GM12878 (cell line): ENCODE data around the gene CELSR3. TPM values are rescaled to one million over a fixed set of nuclear protein-coding genes. Genes with fewer than 3 reads are reported as not detected.

Source experiments
- ATAC-seq: fragments of 200-7000 bp; cut with Tn5 transposase; 3 replicates; pipeline ENCODE4 v1.9.1; 2020; ENCODE audit warnings: mild to moderate bottlenecking, moderate library complexity
- BruUV-seq: library from RNA; stranded (reverse); fragments of 400-500 nt; replicated peaks from 2 replicates; lab custom pipeline; 2021; lab: Mats Ljungman, UMichigan
- CTCF ChIA-PET: fragments of 300-600 bp; sonication (Branson Sonifier 250); formaldehyde crosslinking; extraction: SDS; loops from one replicate; lab custom pipeline; 2021; ENCODE audit warnings: inconsistent platforms; lab: Yijun Ruan, JAX
- POLR2A ChIA-PET: fragments of 350-600 bp; formaldehyde crosslinking; extraction: SDS; loops from one replicate; lab custom pipeline; 2021; ENCODE audit warnings: inconsistent platforms; lab: Charles Lee
- RAD21 ChIA-PET: fragments of 300-600 bp; sonication (Branson Sonifier 250); formaldehyde crosslinking; loops from one replicate; lab custom pipeline; 2023; ENCODE audit warnings: antibody characterized with exemption; ENCODE audit not compliant: unreplicated experiment; lab: Charles Lee
- SMC1A ChIA-PET: fragments of 300-600 bp; sonication (Branson Sonifier 250); formaldehyde crosslinking; loops from one replicate; lab custom pipeline; 2023; ENCODE audit not compliant: unreplicated experiment, uncharacterized antibody; lab: Charles Lee
- DNase-seq: peaks from one replicate; pipeline ENCODE4 v3.0.0-alpha.2; 2011; ENCODE audit warnings: low read depth, low spot score
- FAIRE-seq: peaks from 3 replicates; lab custom pipeline; 2011; peaks lifted over from hg19 to GRCh38; lab: Jason Lieb, UNC
- H2AFZ ChIP-seq: 2 replicates; pipeline ENCODE4 v1.6.0; 2011; ENCODE audit warnings: low read depth, low read length, control low read depth; ENCODE audit not compliant: control insufficient read depth
- H3K27ac ChIP-seq: 2 replicates; pipeline ENCODE4 v1.5.1; 2011; ENCODE audit warnings: control low read depth; ENCODE audit not compliant: control insufficient read depth, insufficient read depth
- H3K27me3 ChIP-seq, 2 experiments: replicated peaks in 1 of 2; 2 replicates each; pipeline versions ENCODE4 v1.6.0 to v1.6.1; 2011; ENCODE audit warnings: low read length in 1 of 2; ENCODE audit not compliant: control insufficient read depth in 2 of 2, insufficient read depth in 2 of 2
- H3K36me3 ChIP-seq, 2 experiments: 2 replicates each; pipeline ENCODE4 v1.5.1; 2011; ENCODE audit warnings: low read length in 1 of 2; ENCODE audit not compliant: control insufficient read depth in 2 of 2, insufficient read depth in 2 of 2
- H3K4me1 ChIP-seq: 2 replicates; pipeline ENCODE4 v1.6.1; 2011; ENCODE audit warnings: mild to moderate bottlenecking, low read length, moderate library complexity, mixed read lengths; ENCODE audit not compliant: control insufficient read depth, insufficient read depth
- H3K4me2 ChIP-seq: 2 replicates; pipeline ENCODE4 v1.6.0; 2011; ENCODE audit warnings: control low read depth; ENCODE audit not compliant: control insufficient read depth, insufficient read depth
- H3K4me3 ChIP-seq: fragments of 200-600 bp; sonication (generic); 2 replicates; pipeline ENCODE4 v1.5.1; 2016
- H3K79me2 ChIP-seq: 2 replicates; pipeline ENCODE4 v1.6.0; 2011; ENCODE audit warnings: low read length; ENCODE audit not compliant: control insufficient read depth, insufficient read depth
- H3K9ac ChIP-seq: 2 replicates; pipeline ENCODE4 v1.8.0; 2011; ENCODE audit warnings: low read length, control low read depth, mixed read lengths; ENCODE audit not compliant: control insufficient read depth, insufficient read depth
- H3K9me3 ChIP-seq: replicated peaks from 3 replicates; pipeline ENCODE4 v1.5.1; 2011; ENCODE audit warnings: mild to moderate bottlenecking, low read length; ENCODE audit not compliant: control insufficient read depth, insufficient read depth
- H4K20me1 ChIP-seq: 2 replicates; pipeline ENCODE4 v1.6.0; 2011; ENCODE audit not compliant: control insufficient read depth, insufficient read depth
- CBX5 ChIP-seq: sonication (generic); IDR thresholded peaks from 2 replicates; pipeline ENCODE4 v1.6.1; 2016; ENCODE audit warnings: low read depth, moderate library complexity, mild to moderate bottlenecking, inconsistent platforms
- EZH2 ChIP-seq: IDR thresholded peaks from 2 replicates; pipeline ENCODE4 v1.6.1; 2012; ENCODE audit warnings: low read depth, mild to moderate bottlenecking, control low read depth, inconsistent platforms, low read length, borderline replicate concordance; ENCODE audit not compliant: control insufficient read depth
- GATAD2B ChIP-seq: fragments of 450-650 bp; conservative IDR thresholded peaks from 2 replicates; pipeline ENCODE4 v1.6.1; 2017; ENCODE audit warnings: low read depth, mild to moderate bottlenecking, moderate library complexity
- JUND ChIP-seq: IDR thresholded peaks from 2 replicates; pipeline ENCODE4 v1.6.1; 2012; ENCODE audit warnings: low read depth, mild to moderate bottlenecking, low read length, improper control_type of control experiment, moderate library complexity
- KAT2A ChIP-seq: conservative IDR thresholded peaks from 2 replicates; pipeline ENCODE4 v1.6.1; 2011; ENCODE audit warnings: low read depth, low read length; ENCODE audit not compliant: control insufficient read depth
- NFIC ChIP-seq: IDR thresholded peaks from 2 replicates; pipeline ENCODE4 v1.6.1; 2012; ENCODE audit warnings: low read depth, mild to moderate bottlenecking, inconsistent platforms, low read length, moderate library complexity
- NR2C2 ChIP-seq: IDR thresholded peaks from 2 replicates; pipeline ENCODE4 v1.6.1; 2011; ENCODE audit warnings: borderline replicate concordance, low read depth; ENCODE audit not compliant: control insufficient read depth, insufficient read length
- RELB ChIP-seq: fragments of 450-650 bp; IDR thresholded peaks from 2 replicates; pipeline ENCODE4 v1.6.1; 2017; ENCODE audit warnings: low read depth, mild to moderate bottlenecking, moderate library complexity
- SMAD1 ChIP-seq: fragments of 450-650 bp; IDR thresholded peaks from 2 replicates; pipeline ENCODE4 v1.6.1; 2018; ENCODE audit warnings: mild to moderate bottlenecking, low read depth; ENCODE audit not compliant: partially characterized antibody
- TCF12 ChIP-seq: IDR thresholded peaks from 2 replicates; pipeline ENCODE4 v1.6.1; 2011; ENCODE audit warnings: low read depth, mild to moderate bottlenecking, low read length
- ZBTB4 ChIP-seq: fragments of 450-650 bp; formaldehyde crosslinking; IDR thresholded peaks from 2 replicates; pipeline ENCODE4 v1.4.0; 2022; ENCODE audit warnings: mild to moderate bottlenecking, moderate library complexity
- ZSCAN29 ChIP-seq: fragments of 450-650 bp; IDR thresholded peaks from 2 replicates; pipeline ENCODE4 v1.6.1; 2017; ENCODE audit warnings: mild to moderate bottlenecking, moderate library complexity
- WGBS: methylation state at CpG from one replicate; pipeline ENCODE4 v1.1.6; 2016; ENCODE audit warnings: low lambda C conversion rate; ENCODE audit not compliant: insufficient replicate concordance, insufficient coverage; ENCODE audit errors: missing lambda C conversion rate; 5-methylcytosine and 5-hydroxymethylcytosine counted together
- in situ Hi-C: fragments of 300-500 bp; cut with MboI; formaldehyde crosslinking; loops from 9 replicates; pipeline ENCODE4 v1.14.3; 2018; ENCODE audit warnings: mixed read lengths
- intact Hi-C: fragments of 100-400 bp; cut with micrococcal nuclease; formaldehyde crosslinking; loops from one replicate; pipeline ENCODE4 v1.14.2; 2022; ENCODE audit not compliant: unreplicated experiment
- polyA plus RNA-seq, 11 experiments: library from polyadenylated mRNA; depleted of rRNA in 4 of 11; unstranded in 6 of 11; stranded (reverse) in 5 of 11; fragments of >200 nt; fragmentation: Nextera tagmentation in 4 of 11; fragmentation: Illumina TruSeq in 1 of 11; extraction: Ambion mirVana in 4 of 11; extraction: Trizol in 1 of 11; gene quantifications; 1 replicate in 1 of 11; 2 replicates in 10 of 11; pipeline versions ENCODE4 v1.2.1 to v1.2.3, GENCODE V29; 2011 to 2016; ENCODE audit warnings: inconsistent platforms in 2 of 11, missing spikeins in 2 of 11, low read depth in 1 of 11
- total RNA-seq, 4 experiments: library from RNA; depleted of rRNA in 3 of 4; stranded (reverse); fragments of >200 nt in 3 of 4; fragmentation: Illumina TruSeq in 1 of 4; extraction: Trizol in 1 of 4; gene quantifications; 2 replicates each; pipeline versions ENCODE4 v1.2.1 to v1.2.3, GENCODE V29; 2013 to 2021

CELSR3 gene
- total and polyA plus RNA-seq, 10 of the 15 experiments (the other 5 are each of a cell fraction or from before 2014, with no cell fraction given): 0.08 to 1.6 (median 0.57) TPM

- no peak overlapping the region for H3K27ac ChIP-seq
- H3K4me1 ChIP-seq: 0 out of 2 replicates have a peak, but pooled peaks cover 3% of the 10 kb centered on the region
- WGBS: 35% methylated on average over 15 of the region's 15 CpGs
- no peak for TF ChIP-seq JUND
- no peak for TF ChIP-seq NR2C2
- no peak for TF ChIP-seq SMAD1
- CTCF ChIA-PET: interaction anchor here (0.5 kb wide), 1 partner anchor 1094 kb away, joined by 3 read pairs; no protein-coding TSS in a partner anchor
- POLR2A ChIA-PET: no interaction called here
- FAIRE-seq (no peak), DNase-seq (no peak), ATAC-seq (no peak)
- no peaks in the 10 kb centered on the region for H3K9me3 ChIP-seq
- no peak overlapping the region for H3K9ac ChIP-seq
- H3K4me2 ChIP-seq: no peak overlapping the region
- peaks cover 0 to 2% of the 10 kb centered on the region in 2 experiments; a peak in 1 of 4 replicates for H3K27me3 ChIP-seq
- SMC1A ChIA-PET: no interaction called here
- in situ Hi-C loops (no loop called here), intact Hi-C loops (no loop called here)
- H3K36me3 ChIP-seq: no peaks in the 10 kb centered on the region
- no peaks in the 10 kb centered on the region for H3K79me2 ChIP-seq
- no TSS peak for BruUV-seq
- H3K4me3 ChIP-seq: no peak overlapping the region
- no peaks in the 10 kb centered on the region; the same call in 1 of the 2 replicates for H4K20me1 ChIP-seq
- H2AFZ ChIP-seq: no peak overlapping the region
- RAD21 ChIA-PET: no interaction called here
These were observed 9.6 kb downstream of the CELSR3 start for GRCh38 chr3:48652923-48653715.

- POLR2A ChIA-PET: no interaction called here
- in situ Hi-C loops: no loop called here
- Histone ChIP-seq H3K27me3 (peaks cover 0 to 2% of the 10 kb centered on the region in 2 experiments; a peak in 1 of 4 replicates), H3K4me1 (0 out of 2 replicates have a peak, but pooled peaks cover 3% of the 10 kb centered on the region), H3K36me3 (no peaks in the 10 kb centered on the region), H4K20me1 (no peaks in the 10 kb centered on the region; the same call in 1 of the 2 replicates), H2AFZ (no peak overlapping the region), H3K4me3 (no peak overlapping the region), H3K79me2 (no peaks in the 10 kb centered on the region), H3K4me2 (no peak overlapping the region), H3K9ac (no peak overlapping the region), H3K27ac (no peak overlapping the region), H3K9me3 (no peaks in the 10 kb centered on the region)
- FAIRE-seq (no peak), ATAC-seq (no peak), DNase-seq (no peak)
- RAD21 ChIA-PET: no interaction called here
- CTCF ChIA-PET: no interaction called here
- 40% methylated on average over 11 of the region's 11 CpGs for WGBS
- no TSS peak for BruUV-seq
- SMC1A ChIA-PET: no interaction called here
- intact Hi-C loops: no loop called here
- TF ChIP-seq NFIC (no peak), EZH2 (no peak), ZSCAN29 (no peak), ZBTB4 (CRISPR knock-in tag) (no peak), TCF12 (no peak), KAT2A (no peak), RELB (no peak), GATAD2B (no peak), CBX5 (no peak)
These were observed 10.9 kb downstream of the CELSR3 start for GRCh38 chr3:48651771-48652170.
